HG02943 (cell line): ENCODE measurements around the gene C14orf132.
"Not testable (repeated sequence)": the region's sequence is repeated elsewhere in the genome, so short reads cannot be mapped to it uniquely, and the experiment has no call there.

ENCODE experiments used
- ATAC-seq: cut with Tn5 transposase; IDR thresholded peaks from one replicate; pipeline ENCODE4 v1.9.1; 2021; ENCODE audit warnings: mild to moderate bottlenecking, low read depth, moderate library complexity; ENCODE audit not compliant: unreplicated experiment

C14orf132 gene

DNA sequence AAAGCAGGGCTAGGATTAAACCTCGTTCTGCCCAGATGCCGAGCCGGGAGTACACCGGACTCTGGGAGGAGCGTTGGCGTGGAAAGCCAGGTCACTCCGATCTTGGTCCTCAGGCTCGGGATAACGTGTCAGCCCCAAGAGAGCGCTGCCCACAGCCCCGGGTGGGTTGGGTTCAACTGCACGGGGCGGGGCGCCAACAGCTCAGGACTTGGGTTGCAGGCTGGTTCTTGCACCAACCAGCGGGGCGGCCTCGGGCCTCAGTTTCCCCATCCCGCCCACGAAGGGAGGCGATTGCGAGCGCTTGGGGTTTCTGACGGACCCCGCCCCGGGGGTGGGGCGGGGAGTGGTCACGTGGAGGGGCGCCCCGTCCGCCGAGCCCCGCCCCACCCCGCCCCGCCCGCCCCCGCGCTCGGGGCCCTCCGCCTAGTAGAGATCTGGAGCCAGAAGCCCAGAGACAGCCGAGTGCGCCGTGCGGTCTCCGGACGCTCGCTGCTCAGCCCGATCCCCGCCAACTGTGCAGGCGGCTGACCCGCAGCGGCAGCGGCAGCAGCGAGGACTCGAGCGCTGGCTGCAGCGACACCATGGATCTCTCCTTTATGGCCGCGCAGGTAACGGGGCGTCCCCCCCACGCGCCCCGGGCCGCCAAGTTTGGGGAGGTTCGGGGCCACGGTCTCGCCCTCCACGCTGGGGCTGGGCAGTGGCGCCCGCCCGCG lies at the start of gene C14orf132:
C14orf132 (plus strand) TSS at position 443 of the 713 bp plus-strand sequence; CDS start at position 582, 139 bp downstream.
- no peak for ATAC-seq

DNA sequence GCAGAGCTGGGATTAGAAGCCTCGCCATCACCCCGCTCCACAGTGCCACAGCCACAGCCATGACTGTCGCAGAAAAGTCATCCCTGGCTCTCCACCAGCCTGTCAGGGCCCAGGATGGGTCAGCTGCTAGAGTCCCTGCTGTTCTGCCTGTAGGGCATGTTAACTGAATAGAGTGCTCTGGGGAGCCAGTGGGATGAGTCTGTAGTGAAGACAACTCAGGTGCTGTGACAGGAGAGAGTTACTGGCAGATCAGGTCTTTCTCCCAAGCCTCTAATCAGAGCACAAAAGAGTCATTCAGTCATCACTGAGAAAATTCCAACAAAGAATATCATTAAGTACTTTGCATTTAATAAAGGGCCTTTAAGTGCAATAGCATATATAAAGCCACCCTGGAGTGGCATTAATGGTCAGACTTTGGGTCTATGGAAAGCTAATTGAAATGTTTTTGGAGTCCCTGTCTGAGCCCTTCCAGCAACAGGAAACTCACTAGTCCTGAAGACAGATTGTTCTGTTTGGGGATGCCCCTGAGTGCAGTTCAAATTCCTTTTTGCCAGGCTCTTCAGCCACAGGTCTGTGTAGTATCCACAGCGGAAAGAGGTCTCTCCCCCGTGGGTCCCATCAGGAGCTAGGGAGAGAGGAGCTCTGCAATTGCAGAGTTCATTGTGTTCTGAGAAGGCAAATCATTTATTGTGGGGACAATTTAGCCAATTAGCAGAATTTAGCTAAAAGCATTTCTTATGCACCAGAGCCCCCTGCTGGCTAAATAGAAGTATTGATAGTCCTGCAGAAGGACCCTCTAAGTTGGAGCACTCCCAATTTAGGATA lies 45.2 kb upstream of the C14orf132 start:
- ATAC-seq = no peak

DNA sequence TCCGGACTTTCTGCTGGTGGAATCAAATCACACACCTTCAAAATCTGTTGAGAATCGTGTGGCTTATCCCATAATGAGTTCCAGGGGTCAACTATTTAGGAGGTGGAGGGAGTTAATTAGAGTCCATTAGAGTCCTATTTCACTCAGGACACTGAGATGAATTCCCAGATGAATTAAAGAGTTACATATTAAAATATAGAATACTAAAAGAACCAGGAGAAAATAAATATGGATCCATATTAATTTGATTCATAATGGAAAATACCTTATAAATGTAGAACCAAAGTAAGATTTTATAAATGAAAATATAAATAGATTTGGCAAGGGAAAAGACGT lies 44.6 kb upstream of the C14orf132 start:
- no peak for ATAC-seq

DNA sequence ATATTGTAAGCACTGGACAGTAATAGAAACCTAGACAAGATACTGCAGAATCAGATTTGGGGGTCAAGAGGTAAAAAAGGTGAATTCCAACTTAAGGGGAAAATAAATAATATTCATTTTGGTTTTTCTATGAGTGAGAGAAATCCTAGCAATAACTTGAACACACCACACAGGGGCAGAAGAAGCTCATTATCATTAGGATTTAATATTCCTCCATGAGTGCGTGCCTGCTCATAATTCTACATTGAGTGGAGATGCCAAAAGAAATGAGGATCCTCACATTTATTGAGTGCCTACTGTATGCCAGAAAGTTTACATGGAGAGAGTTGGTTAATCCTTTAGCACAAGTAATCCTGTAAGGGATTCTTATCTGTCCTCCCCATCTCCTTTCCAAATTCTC lies 40.5 kb upstream of the C14orf132 start:
- ATAC-seq = no peak

DNA sequence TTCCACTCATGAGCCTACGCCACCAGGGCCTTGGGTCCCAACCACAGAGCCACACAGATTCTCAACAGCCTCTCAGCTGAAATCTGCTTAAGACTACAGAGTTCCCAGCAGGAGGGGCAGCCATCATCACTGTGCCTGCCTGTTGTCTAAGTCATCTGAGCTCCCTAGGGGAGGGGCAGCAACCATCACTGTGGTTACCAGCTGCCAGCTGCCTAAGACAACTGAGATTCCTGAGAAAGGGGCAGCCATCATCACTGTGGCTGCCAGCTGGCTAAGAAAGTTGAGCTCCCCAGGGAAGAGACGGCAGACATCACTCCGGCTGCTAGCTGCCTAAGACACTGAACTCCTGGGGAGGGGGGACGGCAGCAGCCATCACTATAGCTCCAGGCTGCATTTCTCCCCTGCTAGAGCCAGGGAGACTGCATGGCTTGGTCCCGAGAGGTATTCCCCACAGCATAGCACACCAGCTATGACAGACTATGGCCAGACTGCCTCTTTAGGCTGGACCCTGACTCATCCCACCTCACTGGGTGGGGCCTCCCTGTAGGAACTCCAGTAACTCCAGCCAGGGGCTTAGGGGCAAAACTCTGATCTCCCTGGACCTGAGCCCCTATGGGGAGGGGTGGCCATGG lies 37.2 kb upstream of the C14orf132 start:
- ATAC-seq = no peak

DNA sequence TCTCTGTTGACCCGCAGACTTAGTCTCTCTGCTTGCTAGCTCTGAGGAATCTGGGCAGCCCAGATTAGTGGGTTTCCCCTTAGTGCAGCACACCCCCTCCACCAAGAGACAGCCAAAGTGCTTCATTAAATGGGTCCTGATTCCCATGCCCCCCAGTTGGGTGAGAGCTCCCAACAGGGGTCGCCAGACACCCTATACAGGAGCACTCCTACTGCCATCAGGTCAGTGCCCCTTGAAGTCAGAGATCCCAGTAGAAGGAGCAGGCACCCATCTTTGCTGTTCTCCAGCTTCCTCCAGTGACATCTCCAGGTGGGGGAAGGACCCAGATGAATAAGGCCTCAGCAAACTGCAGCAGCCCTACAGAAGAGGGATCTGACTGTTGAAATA lies 36.7 kb upstream of the C14orf132 start:
- ATAC-seq = no peak

DNA sequence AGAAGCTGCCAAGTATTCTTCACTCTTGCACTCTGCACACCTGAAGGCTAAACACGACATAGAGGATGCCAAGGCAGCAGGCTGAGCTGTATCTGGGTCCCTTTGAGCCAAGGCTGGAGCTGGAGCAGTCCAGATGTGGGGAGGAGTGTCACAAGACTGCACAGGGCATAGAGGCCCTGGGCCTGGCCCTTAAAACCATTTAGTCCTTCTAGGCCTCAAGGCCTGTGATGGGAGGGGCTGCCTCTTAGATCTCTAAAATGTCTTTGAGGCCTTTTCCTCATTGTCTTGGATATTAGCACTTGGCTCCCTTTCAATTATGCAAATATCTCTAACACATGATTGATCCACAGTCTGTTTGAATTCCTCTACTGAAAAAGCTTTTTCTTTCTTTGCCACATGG lies 28.0 kb upstream of the C14orf132 start:
- no peak for ATAC-seq

DNA sequence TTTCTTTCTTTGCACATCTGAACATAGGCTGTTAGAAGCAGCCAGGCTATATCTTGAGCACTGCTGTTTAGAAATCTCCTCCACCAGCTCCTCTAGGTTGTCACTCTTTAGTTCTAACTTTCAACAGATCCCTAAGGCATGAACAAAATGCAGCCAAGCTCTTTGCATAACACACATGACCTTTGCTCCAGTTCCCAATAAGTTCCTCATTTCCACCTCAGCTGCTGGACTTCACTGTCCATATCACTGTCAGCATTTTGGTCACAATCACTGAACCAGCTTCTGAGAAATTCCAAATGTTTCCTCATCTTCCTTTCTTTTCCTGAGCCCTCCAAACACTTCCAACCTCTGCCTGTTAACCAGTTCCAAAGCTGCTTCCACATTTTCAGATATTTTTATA lies 27.6 kb upstream of the C14orf132 start:
- no peak for ATAC-seq

DNA sequence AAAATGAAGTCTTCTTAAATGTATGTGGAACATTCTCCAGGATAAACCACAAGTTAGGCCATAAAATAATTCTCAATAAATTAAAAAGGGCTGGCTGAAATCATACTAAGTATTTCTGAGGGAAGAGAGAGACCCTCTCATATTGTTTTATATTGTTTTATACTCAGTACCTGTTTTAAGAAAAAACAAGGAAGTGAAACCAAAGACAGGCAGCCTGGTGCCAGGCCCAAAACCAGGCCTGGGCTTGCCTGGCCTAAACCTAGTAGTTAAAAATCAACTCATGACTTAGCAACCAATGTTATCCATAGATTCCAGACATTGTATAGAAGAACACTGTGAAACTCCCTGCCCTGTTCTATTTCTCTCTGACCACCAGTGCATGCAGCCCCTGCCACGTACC lies 26.4 kb upstream of the C14orf132 start:
- not testable (repeated sequence) for ATAC-seq

DNA sequence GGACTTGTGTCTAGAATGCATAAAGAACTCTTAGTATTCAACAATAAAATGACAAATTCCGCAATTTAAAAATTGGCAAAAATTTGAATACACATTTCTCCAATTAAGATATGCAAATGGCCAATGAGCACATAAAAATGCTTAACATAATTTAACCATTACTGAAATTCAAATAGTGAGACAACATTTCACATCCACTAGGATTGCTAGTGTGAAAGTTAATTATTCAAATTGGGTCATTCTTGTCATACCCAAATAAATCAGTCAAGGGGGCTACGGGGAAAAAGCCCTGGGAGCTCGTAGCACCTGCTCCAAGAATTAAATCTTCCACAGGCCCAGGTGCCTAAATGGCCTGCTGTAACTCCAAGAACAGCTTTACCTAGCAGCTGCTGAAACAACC lies 25.0 kb upstream of the C14orf132 start:
- ATAC-seq = no peak

DNA sequence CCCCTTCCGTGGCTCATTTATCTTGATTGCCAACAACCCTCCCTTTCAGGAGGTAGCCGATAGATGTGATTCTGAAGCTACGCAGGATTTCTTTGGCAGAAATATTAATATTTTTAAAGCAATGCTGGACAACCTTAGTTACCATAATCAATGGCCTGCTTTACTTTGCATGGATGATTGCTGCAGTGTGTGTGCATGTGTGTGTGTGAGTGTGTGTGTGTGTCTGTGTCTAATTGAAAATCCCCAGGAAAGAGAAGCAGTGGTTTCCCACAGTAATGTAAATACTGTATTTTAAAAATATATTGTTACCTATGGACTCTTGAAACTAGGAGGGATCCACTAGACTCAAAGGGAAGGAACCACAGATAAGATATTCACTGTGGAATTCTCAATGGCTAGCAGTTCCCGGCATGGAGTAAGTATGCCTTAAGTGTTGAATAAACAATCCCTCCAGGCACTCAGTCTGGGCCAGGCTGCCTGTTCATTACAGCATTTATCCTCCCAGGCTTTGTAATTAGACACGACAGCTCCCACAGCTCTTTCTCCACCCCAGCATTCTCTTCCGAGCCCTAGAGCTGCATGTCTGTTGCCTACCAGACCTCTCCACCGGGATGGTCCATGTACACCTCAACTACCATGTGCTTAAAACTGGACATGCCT lies 22.5 kb upstream of the C14orf132 start:
- no peak for ATAC-seq

DNA sequence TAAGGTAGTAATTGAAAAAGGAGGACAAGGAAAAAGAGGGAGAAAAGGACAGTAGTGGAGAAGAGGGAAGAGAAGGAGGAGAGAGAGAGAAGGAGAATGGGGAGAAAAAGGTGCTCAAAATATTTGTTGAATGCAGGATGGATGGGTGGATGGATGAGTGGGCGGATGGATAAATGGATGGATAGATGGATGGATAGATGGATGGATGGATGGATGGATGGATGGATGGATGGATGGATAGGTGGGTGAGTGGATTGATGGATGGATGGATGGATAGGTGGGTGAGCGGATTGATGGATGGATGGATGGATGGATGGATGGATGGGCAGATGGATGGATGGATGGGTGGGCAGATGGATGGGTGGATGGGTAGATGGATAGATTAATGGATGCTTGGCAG lies 21.3 kb upstream of the C14orf132 start:
- no peak for ATAC-seq

DNA sequence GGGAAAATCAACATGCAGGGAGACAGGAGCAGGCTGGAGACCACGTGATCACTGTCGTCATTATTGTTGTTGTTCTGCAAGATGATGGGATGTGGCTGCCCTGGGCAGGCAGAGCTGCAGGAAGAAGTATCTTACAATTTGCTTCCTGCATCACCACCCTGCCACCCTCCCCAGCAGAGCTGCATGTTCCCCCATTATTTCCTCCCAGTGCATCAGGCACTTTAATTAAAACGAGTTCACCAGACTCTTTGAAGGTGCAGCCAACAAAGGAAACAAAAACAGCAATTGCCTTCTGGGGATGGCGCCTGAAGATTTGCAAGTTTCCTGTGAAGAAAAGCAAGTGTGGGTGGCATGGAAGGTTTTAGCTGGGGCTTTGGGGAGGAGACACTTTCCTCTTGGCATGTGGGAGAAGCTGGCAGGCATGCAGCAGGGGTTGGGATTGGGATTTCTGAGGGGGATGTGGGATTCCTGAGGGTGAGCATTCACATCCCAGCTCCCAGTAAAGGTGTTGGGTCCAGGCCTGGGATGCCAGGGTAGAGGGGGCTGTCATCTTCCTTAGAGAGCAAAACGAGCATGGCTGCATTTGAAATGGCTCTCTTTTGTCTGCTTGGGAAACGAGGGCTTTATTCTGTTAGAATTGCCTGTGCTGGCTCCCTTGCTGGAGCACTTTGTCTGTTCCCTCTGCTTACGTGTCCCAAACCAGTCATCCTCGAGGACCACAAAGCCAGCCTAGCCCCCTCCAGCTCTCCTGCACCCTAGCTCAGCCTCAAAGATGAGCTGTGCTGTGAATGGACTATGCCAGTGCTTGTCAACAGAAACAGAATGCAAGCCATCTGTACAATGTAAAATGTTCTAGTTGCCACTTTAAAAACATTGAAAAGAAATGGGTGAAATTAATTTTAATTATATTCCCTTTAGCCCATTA lies 11.5 kb upstream of the C14orf132 start:
- ATAC-seq = no peak

DNA sequence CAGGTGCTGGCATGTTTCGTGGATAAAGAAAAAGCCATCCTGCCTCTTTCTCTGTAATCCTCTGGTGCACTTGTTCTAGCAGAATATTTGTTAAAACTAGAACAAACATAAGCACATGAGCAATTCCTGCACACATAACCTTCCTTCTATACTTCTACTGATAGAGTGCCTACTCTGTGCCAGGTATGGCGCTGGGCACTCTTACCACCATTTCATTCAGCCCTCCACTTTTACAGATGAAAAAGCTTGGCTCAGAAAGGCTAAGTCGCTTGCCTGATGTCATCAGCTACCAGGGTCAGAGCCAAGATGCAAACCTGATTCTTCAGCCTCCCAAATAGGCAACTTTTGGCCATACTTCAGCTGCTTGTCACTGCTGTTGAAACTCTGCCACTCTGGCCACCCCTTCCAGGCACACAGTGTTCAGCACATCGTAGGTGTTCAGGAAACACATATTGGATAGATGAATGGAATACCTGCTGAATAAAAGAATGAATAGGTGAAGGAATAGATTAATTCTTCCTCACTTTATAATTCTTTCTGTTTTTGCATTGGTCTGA lies 10.0 kb upstream of the C14orf132 start:
- ATAC-seq = no peak

DNA sequence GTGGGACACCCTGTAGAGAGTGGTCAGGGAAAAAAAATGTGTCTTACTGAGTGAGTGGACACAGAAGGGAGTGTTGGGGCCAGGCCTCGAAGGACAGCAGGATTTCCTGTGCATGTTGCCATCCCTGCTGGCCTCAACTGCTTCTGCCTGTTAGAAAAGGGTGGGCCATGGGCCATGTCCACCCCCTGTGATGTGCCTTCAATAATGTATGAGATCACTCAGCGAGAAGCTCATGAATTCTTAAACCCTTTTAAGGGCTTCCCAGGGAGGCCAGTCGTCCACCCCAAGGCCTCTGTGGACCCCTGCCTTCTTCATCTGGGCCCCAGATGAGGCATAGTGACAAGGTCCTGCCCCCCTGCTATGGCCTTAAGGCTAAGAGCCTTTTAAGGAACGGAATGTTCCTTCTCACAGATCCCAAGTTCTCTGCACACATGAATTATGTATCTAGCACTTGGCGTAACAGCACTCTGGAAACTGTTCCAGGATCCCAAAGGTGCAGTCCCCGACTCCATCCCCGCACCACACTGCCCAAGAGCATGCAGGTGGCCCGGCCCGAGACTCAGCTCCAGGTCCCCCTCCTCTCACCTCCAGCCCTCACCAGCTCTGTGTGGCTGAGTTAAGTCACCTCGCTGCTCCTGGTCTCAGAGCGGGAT lies 8.9 kb upstream of the C14orf132 start:
- ATAC-seq = no peak

DNA sequence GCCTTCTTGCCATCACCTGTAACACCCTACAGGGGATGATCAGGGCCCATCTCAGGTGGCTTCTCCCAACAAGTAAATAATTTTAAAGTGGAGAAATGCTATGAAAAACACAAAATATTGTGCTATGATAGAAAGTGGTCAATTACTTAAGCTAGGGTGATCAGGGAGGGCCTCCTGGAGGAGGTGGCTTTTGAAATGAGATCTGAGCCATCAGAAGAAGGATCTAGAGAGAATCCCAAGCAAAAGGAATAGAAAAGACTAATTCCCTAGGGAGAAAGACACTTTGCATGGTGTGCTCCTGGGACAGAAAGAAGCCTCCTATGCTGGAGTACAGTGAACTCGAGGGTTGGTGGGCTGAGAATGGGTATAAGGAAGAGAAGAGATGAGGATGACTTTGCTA lies 7.5 kb upstream of the C14orf132 start:
- no peak for ATAC-seq

DNA sequence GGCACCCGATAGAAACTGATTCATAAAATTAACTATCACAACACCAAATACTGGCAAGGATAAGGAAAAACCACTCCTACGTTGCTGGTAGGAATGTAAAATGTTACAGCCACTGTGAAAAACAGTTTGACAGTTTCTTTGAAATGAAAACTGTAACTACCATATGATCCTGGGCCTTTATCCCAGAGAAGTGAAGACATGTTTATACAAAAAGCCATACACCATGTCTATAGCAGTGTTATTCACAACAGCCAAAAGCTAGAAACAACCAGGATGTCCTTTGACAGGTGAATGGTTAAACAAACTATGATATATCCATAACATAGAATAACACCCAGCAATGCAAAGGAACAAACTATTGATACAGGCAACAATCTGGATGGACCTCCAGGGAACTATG lies 3.7 kb upstream of the C14orf132 start:
- no peak for ATAC-seq

DNA sequence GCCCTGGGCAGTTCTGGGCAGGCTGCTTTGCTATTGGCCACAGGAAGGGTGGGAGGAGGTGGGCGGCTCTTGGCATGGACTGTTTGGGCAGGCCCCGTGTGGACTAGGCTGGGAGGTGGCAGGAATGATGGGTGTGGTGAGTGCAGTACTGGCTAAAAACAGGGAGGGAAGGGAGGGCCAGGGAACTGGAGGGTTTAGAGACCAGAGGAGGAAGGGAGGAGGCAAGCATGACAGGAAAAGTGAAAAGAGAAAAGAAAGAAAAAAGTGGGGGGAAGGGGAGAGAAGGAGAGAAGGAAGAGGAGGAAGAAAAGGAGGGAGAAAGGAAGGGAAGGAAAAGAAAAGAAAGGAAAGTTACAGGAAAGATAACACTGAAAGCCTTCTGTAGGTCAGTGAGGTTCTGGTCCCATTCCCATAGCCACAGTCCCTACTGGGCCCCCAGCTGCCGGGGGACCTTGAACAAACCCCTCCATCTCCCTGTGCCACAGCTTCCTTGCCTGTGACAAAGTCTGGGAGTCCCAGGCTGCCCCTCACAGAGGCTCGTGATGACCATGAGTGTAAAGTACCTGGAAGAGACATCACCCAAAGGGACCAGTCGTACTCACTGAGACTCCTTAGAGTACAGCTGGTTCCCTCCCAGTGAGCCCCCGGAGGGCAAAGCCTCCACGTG lies 1.1 kb upstream of the C14orf132 start:
- ATAC-seq = no peak

DNA sequence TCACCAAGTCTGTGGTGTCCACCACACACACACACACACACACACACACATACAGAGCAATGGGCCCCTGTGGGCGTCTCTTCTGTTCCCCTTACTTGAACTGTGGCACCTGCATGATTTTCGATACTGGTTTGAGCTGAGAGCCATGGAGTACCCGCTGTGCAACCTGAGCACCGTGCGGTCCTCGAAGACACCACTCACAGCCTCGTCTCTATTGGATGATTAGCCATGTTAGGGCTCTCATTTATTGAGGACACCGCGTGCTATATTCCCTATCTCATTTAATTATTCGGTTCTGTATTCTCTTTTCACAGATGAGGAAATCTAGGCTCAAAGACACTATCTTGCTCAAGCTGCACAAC lies 623 bp upstream of the C14orf132 start:
- no peak for ATAC-seq
